GM12878 (cell line): Measurements from ENCODE around the gene SYNGR4. TPM values are rescaled to one million over a fixed set of nuclear protein-coding genes. Genes with fewer than 3 reads are reported as not detected.
A peak's percentile ranks its signal among the peaks of the same experiment; 100 is the strongest.

Experiments
- ATAC-seq: fragments of 200-7000 bp; cut with Tn5 transposase; 3 replicates; pipeline ENCODE4 v1.9.1; 2020; ENCODE audit warnings: mild to moderate bottlenecking, moderate library complexity
- BruUV-seq: library from RNA; stranded (reverse); fragments of 400-500 nt; replicated peaks from 2 replicates; lab custom pipeline; 2021; lab: Mats Ljungman, UMichigan
- CTCF ChIA-PET: fragments of 300-600 bp; sonication (Branson Sonifier 250); formaldehyde crosslinking; extraction: SDS; loops from one replicate; lab custom pipeline; 2021; ENCODE audit warnings: inconsistent platforms; lab: Yijun Ruan, JAX
- POLR2A ChIA-PET: fragments of 350-600 bp; formaldehyde crosslinking; extraction: SDS; loops from one replicate; lab custom pipeline; 2021; ENCODE audit warnings: inconsistent platforms; lab: Charles Lee
- RAD21 ChIA-PET: fragments of 300-600 bp; sonication (Branson Sonifier 250); formaldehyde crosslinking; loops from one replicate; lab custom pipeline; 2023; ENCODE audit warnings: antibody characterized with exemption; ENCODE audit not compliant: unreplicated experiment; lab: Charles Lee
- SMC1A ChIA-PET: fragments of 300-600 bp; sonication (Branson Sonifier 250); formaldehyde crosslinking; loops from one replicate; lab custom pipeline; 2023; ENCODE audit not compliant: unreplicated experiment, uncharacterized antibody; lab: Charles Lee
- DNase-seq: peaks from one replicate; pipeline ENCODE4 v3.0.0-alpha.2; 2011; ENCODE audit warnings: low read depth, low spot score
- FAIRE-seq: peaks from 3 replicates; lab custom pipeline; 2011; peaks lifted over from hg19 to GRCh38; lab: Jason Lieb, UNC
- H2AFZ ChIP-seq: 2 replicates; pipeline ENCODE4 v1.6.0; 2011; ENCODE audit warnings: low read depth, low read length, control low read depth; ENCODE audit not compliant: control insufficient read depth
- H3K27ac ChIP-seq: 2 replicates; pipeline ENCODE4 v1.5.1; 2011; ENCODE audit warnings: control low read depth; ENCODE audit not compliant: control insufficient read depth, insufficient read depth
- H3K27me3 ChIP-seq, 2 experiments: replicated peaks in 1 of 2; 2 replicates each; pipeline versions ENCODE4 v1.6.0 to v1.6.1; 2011; ENCODE audit warnings: low read length in 1 of 2; ENCODE audit not compliant: control insufficient read depth in 2 of 2, insufficient read depth in 2 of 2
- H3K36me3 ChIP-seq, 2 experiments: 2 replicates each; pipeline ENCODE4 v1.5.1; 2011; ENCODE audit warnings: low read length in 1 of 2; ENCODE audit not compliant: control insufficient read depth in 2 of 2, insufficient read depth in 2 of 2
- H3K4me1 ChIP-seq: 2 replicates; pipeline ENCODE4 v1.6.1; 2011; ENCODE audit warnings: mild to moderate bottlenecking, low read length, moderate library complexity, mixed read lengths; ENCODE audit not compliant: control insufficient read depth, insufficient read depth
- H3K4me2 ChIP-seq: 2 replicates; pipeline ENCODE4 v1.6.0; 2011; ENCODE audit warnings: control low read depth; ENCODE audit not compliant: control insufficient read depth, insufficient read depth
- H3K4me3 ChIP-seq: fragments of 200-600 bp; sonication (generic); 2 replicates; pipeline ENCODE4 v1.5.1; 2016
- H3K79me2 ChIP-seq: 2 replicates; pipeline ENCODE4 v1.6.0; 2011; ENCODE audit warnings: low read length; ENCODE audit not compliant: control insufficient read depth, insufficient read depth
- H3K9ac ChIP-seq: 2 replicates; pipeline ENCODE4 v1.8.0; 2011; ENCODE audit warnings: low read length, control low read depth, mixed read lengths; ENCODE audit not compliant: control insufficient read depth, insufficient read depth
- H3K9me3 ChIP-seq: replicated peaks from 3 replicates; pipeline ENCODE4 v1.5.1; 2011; ENCODE audit warnings: mild to moderate bottlenecking, low read length; ENCODE audit not compliant: control insufficient read depth, insufficient read depth
- H4K20me1 ChIP-seq: 2 replicates; pipeline ENCODE4 v1.6.0; 2011; ENCODE audit not compliant: control insufficient read depth, insufficient read depth
- BHLHE40 ChIP-seq, 2 experiments: fragments of 450-650 bp in 1 of 2; IDR thresholded peaks; 2 replicates each; pipeline ENCODE4 v1.6.1; 2011 to 2017; ENCODE audit warnings: low read depth in 2 of 2, borderline replicate concordance in 1 of 2, improper control_type of control experiment in 1 of 2, low read length in 1 of 2, mild to moderate bottlenecking in 1 of 2
- CHD1 ChIP-seq: IDR thresholded peaks from 2 replicates; pipeline ENCODE4 v1.6.1; 2012; ENCODE audit warnings: low read depth, low read length, improper control_type of control experiment
- CHD2 ChIP-seq: IDR thresholded peaks from 2 replicates; pipeline ENCODE4 v1.6.1; 2011; ENCODE audit warnings: low read depth, low read length, improper control_type of control experiment, borderline replicate concordance
- CHD4 ChIP-seq: fragments of 200-600 bp; sonication (generic); IDR thresholded peaks from 2 replicates; pipeline ENCODE4 v1.6.1; 2016; ENCODE audit warnings: mild to moderate bottlenecking
- EGR1 ChIP-seq, 2 experiments: IDR thresholded peaks; 1 replicate in 1 of 2; 2 replicates in 1 of 2; pipeline ENCODE4 v1.6.1; 2011 to 2012; ENCODE audit warnings: low read depth in 2 of 2, low read length in 2 of 2, borderline replicate concordance in 1 of 2, mild to moderate bottlenecking in 1 of 2, moderate library complexity in 1 of 2
- FOS ChIP-seq: IDR thresholded peaks from 3 replicates; pipeline ENCODE4 v1.6.1; 2011; ENCODE audit warnings: borderline replicate concordance; ENCODE audit not compliant: insufficient read length; ENCODE audit errors: extremely low read depth
- JUND ChIP-seq: IDR thresholded peaks from 2 replicates; pipeline ENCODE4 v1.6.1; 2012; ENCODE audit warnings: low read depth, mild to moderate bottlenecking, low read length, improper control_type of control experiment, moderate library complexity
- PAX5 ChIP-seq: IDR thresholded peaks from 2 replicates; pipeline ENCODE4 v1.6.1; 2011; ENCODE audit warnings: low read depth, low read length, borderline replicate concordance
- PRDM15 ChIP-seq: fragments of 450-650 bp; formaldehyde crosslinking; IDR thresholded peaks from 2 replicates; pipeline ENCODE4 v1.4.0; 2020; ENCODE audit warnings: mild to moderate bottlenecking, moderate library complexity
- RUNX3 ChIP-seq: IDR thresholded peaks from 2 replicates; pipeline ENCODE4 v1.6.1; 2012; ENCODE audit warnings: low read length, inconsistent platforms
- SIN3A ChIP-seq: IDR thresholded peaks from 2 replicates; pipeline ENCODE4 v1.6.1; 2012; ENCODE audit warnings: low read depth, low read length, improper control_type of control experiment
- SP1 ChIP-seq: IDR thresholded peaks from one replicate; pipeline ENCODE4 v1.6.1; 2011; ENCODE audit warnings: low read depth, low read length
- STAT1 ChIP-seq: fragments of 450-650 bp; conservative IDR thresholded peaks from 2 replicates; pipeline ENCODE4 v1.6.1; 2014; ENCODE audit warnings: antibody characterized with exemption, mild to moderate bottlenecking
- STAT3 ChIP-seq: IDR thresholded peaks from 2 replicates; pipeline ENCODE4 v1.6.1; 2011; ENCODE audit warnings: low read depth, low read length, improper control_type of control experiment
- TAF1 ChIP-seq: IDR thresholded peaks from 2 replicates; pipeline ENCODE4 v1.6.1; 2011; ENCODE audit warnings: mild to moderate bottlenecking, low read depth, low read length, borderline replicate concordance
- TARDBP ChIP-seq: IDR thresholded peaks from 2 replicates; pipeline ENCODE4 v1.6.1; 2016; ENCODE audit warnings: borderline replicate concordance
- TCF12 ChIP-seq: IDR thresholded peaks from 2 replicates; pipeline ENCODE4 v1.6.1; 2011; ENCODE audit warnings: low read depth, mild to moderate bottlenecking, low read length
- ZNF384 ChIP-seq: IDR thresholded peaks from 2 replicates; pipeline ENCODE4 v1.6.1; 2012; ENCODE audit warnings: low read depth, mild to moderate bottlenecking, low read length, improper control_type of control experiment, borderline replicate concordance
- WGBS: methylation state at CpG from one replicate; pipeline ENCODE4 v1.1.6; 2016; ENCODE audit warnings: low lambda C conversion rate; ENCODE audit not compliant: insufficient replicate concordance, insufficient coverage; ENCODE audit errors: missing lambda C conversion rate; 5-methylcytosine and 5-hydroxymethylcytosine counted together
- in situ Hi-C: fragments of 300-500 bp; cut with MboI; formaldehyde crosslinking; loops from 9 replicates; pipeline ENCODE4 v1.14.3; 2018; ENCODE audit warnings: mixed read lengths
- intact Hi-C: fragments of 100-400 bp; cut with micrococcal nuclease; formaldehyde crosslinking; loops from one replicate; pipeline ENCODE4 v1.14.2; 2022; ENCODE audit not compliant: unreplicated experiment
- polyA plus RNA-seq, 11 experiments: library from polyadenylated mRNA; depleted of rRNA in 4 of 11; unstranded in 6 of 11; stranded (reverse) in 5 of 11; fragments of >200 nt; fragmentation: Nextera tagmentation in 4 of 11; fragmentation: Illumina TruSeq in 1 of 11; extraction: Ambion mirVana in 4 of 11; extraction: Trizol in 1 of 11; gene quantifications; 1 replicate in 1 of 11; 2 replicates in 10 of 11; pipeline versions ENCODE4 v1.2.1 to v1.2.3, GENCODE V29; 2011 to 2016; ENCODE audit warnings: inconsistent platforms in 2 of 11, missing spikeins in 2 of 11, low read depth in 1 of 11
- total RNA-seq, 4 experiments: library from RNA; depleted of rRNA in 3 of 4; stranded (reverse); fragments of >200 nt in 3 of 4; fragmentation: Illumina TruSeq in 1 of 4; extraction: Trizol in 1 of 4; gene quantifications; 2 replicates each; pipeline versions ENCODE4 v1.2.1 to v1.2.3, GENCODE V29; 2013 to 2021
- TF ChIP-seq, protein P1 (sequence below): fragments of 450-650 bp; IDR thresholded peaks from 2 replicates; pipeline ENCODE4 v1.6.1; 2017; ENCODE audit warnings: borderline replicate concordance

Gene SYNGR4
- total and polyA plus RNA-seq, 10 of the 15 experiments (the other 5 are each of a cell fraction or from before 2014, with no cell fraction given): 0.08 to 0.72 (median 0.17) TPM; not detected in 6

DNA sequence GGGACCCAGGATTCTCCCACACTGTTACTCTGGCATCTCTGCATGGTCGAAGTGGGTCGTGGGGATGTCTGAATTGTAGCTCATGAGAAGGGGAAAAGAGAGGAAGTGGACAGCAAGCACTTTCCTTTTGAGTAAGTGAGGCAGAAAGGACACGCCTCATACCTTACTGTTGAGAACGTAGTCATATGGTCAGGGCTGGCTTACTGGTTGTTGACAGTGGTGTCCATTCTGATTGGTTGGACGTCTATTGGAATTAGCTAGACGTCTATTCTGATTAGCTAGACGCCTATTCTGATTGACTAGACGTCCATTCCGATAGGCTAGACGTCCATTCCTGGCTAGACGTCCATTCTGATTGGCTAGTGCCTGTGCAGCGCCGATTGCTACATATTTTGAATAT is 41.7 kb downstream of the SYNGR4 start (continued):
- TF ChIP-seq, protein P1, sequence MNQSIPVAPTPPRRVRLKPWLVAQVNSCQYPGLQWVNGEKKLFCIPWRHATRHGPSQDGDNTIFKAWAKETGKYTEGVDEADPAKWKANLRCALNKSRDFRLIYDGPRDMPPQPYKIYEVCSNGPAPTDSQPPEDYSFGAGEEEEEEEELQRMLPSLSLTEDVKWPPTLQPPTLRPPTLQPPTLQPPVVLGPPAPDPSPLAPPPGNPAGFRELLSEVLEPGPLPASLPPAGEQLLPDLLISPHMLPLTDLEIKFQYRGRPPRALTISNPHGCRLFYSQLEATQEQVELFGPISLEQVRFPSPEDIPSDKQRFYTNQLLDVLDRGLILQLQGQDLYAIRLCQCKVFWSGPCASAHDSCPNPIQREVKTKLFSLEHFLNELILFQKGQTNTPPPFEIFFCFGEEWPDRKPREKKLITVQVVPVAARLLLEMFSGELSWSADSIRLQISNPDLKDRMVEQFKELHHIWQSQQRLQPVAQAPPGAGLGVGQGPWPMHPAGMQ: no peak
- TF ChIP-seq SP1: peak; percentile 56

DNA sequence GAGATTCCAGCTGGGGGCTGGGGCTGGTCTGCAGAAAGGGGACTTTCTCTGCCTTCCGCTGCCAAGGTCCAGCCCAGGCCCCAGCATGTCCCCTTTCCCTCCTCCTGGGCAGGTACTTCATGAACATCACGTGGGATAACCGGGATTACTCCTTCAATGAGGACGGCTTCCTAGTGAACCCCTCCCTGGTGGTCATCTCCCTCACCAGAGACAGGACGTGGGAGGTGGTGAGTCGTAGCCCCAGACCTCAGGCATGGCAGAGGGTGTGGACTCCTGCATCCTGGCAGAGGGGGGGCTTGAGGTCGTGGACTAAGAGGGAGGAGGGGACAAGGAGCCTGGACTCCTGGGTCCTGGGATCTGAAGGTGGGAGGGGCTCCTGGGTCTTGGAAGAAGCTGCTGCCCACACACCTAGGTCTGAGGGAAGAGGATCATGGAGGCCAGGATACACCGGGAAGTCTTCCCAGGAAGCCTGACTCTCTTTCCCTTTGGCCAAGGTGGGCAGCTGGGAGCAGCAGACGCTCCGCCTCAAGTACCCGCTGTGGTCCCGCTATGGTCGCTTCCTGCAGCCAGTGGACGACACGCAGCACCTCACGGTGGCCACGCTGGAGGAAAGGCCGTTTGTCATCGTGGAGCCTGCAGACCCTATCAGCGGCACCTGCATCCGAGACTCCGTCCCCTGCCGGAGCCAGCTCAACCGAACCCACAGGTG is 49.9 kb downstream of the SYNGR4 start:
- no peak for FAIRE-seq

More for the DNA sequence above, 49.9 kb downstream of the SYNGR4 start:
- ChIA-PET POLR2A (interaction anchor here (0.5 to 1.0 kb wide), 2 partner anchors 10 to 50 kb away, joined by 3 to 5 read pairs; partner anchors contain the start of genes SYNGR4 and TMEM143), CTCF (interaction anchor here (1.2 kb wide), 2 partner anchors 23 to 176 kb away, joined by 3 read pairs; partner anchors contain the start of gene KDELR1), SMC1A (interaction anchor here (1.1 kb wide), 1 partner anchor 8 kb away, joined by 3 read pairs; no protein-coding TSS in a partner anchor), RAD21 (no interaction called here)
- Histone ChIP-seq H3K27ac (no peak overlapping the region), H3K9me3 (no peaks in the 10 kb centered on the region), H3K4me2 (no peak overlapping the region), H3K36me3 (no peaks in the 10 kb centered on the region), H3K4me3 (no peak overlapping the region), H4K20me1 (no peaks in the 10 kb centered on the region), H3K79me2 (no peaks in the 10 kb centered on the region), H3K4me1 (peaks cover 8% of the 10 kb centered on the region), H3K9ac (no peak overlapping the region), H2AFZ (no peak overlapping the region), H3K27me3 (no peaks in the 10 kb centered on the region; a peak in 1 of 4 replicates)
- 44% methylated on average over 23 of the region's 24 CpGs for WGBS
- DNase-seq (no peak), ATAC-seq (no peak)
- intact Hi-C loops: no loop called here
- in situ Hi-C loops: no loop called here
- TF ChIP-seq ZNF384 (no peak), CHD2 (no peak), RUNX3 (no peak), TAF1 (no peak), TARDBP (no peak), PAX5 (no peak), CHD4 (no peak), PRDM15 (CRISPR knock-in tag) (no peak), STAT3 (no peak), STAT1 (no peak), SIN3A (no peak), CHD1 (no peak), JUND (no peak), BHLHE40 (IDR thresholded peaks at IDR 0.05; ENCODE audit: borderline replicate concordance in 1 of 2, low read depth in 2 of 2, low read length in 1 of 2) (no peak), FOS (no peak), EGR1 (IDR thresholded peaks at IDR 0.05; ENCODE audit: borderline replicate concordance in 1 of 2, low read depth in 2 of 2, low read length in 2 of 2) (no peak), TCF12 (no peak)
- no TSS peak for BruUV-seq
